ENCODE measurements around the gene ADAM12. TPM values are rescaled to one million over a fixed set of nuclear protein-coding genes. Genes with fewer than 3 reads are reported as not detected.

ADAM12 gene
- polyA plus RNA-seq, 1 of the 3 experiments (the other 2 are of a cell fraction): 25.0 TPM

DNA sequence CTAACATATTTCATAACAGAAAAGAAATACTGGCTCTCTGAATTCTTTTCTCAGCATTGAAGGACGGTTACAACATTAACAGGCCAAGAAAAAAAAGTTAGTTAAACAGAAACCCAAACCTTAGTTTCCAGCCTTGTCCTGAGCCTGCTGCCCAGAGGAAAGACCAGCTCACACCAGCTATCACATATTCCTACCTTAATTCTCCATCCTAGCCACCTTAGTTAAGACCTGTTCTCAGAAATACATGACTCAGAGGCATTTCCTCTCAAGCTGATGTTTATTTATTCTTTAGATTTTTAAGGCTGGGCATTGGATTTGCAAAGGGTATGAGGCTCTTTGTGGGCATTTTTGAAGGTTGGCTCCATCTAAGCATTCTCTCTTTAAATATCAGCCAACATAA lies 34.3 kb upstream of the ADAM12 start:
- H3K4me1 ChIP-seq (ENCODE audit: control insufficient read depth in 1 of 2, insufficient read depth in 2 of 2, low read depth in 1 of 2, low read length in 1 of 2): peaks cover 0 to 4% of the 10 kb centered on the region in 2 experiments; a peak in 2 of 4 replicates
- no peaks in the 10 kb centered on the region for H3K9me2 ChIP-seq
- no peak overlapping the region for H3K27ac ChIP-seq (ENCODE audit: low read depth in 2 of 2, low read length in 1 of 2)
- H4K20me1 ChIP-seq (ENCODE audit: insufficient read depth): no peaks in the 10 kb centered on the region
- H2AFZ ChIP-seq (ENCODE audit: low read depth): no peak overlapping the region
- no peak overlapping the region for H3K9ac ChIP-seq
- ChIA-PET POLR2A (no interaction called here), CTCF (interaction anchor here (1.7 kb wide), 1 partner anchor 35 kb away, joined by 4 read pairs; no protein-coding TSS in a partner anchor)
- no peaks in the 10 kb centered on the region for H3K36me3 ChIP-seq (replicated peaks in 1 of 2; ENCODE audit: control insufficient read depth in 1 of 2, insufficient read depth in 2 of 2, low read length in 1 of 2)
- no peaks in the 10 kb centered on the region for H3K9me3 ChIP-seq
- TF ChIP-seq FOSL2 (IDR thresholded peaks at IDR 0.05; ENCODE audit: borderline replicate concordance, low read depth): no peak
- no peak for TF ChIP-seq POLR2AphosphoS5 (IDR thresholded peaks at IDR 0.05; ENCODE audit: low read depth, low read length)
- no peak for TF ChIP-seq FOXM1 (IDR thresholded peaks at IDR 0.05; ENCODE audit: low read depth)
- no peak for TF ChIP-seq ELF1 (IDR thresholded peaks at IDR 0.05)
- no peak for TF ChIP-seq RCOR1 (IDR thresholded peaks at IDR 0.05; ENCODE audit: low read length)
- TF ChIP-seq FOXJ3 (CRISPR knock-in tag; IDR thresholded peaks at IDR 0.05): no peak
- TF ChIP-seq, protein P1, sequence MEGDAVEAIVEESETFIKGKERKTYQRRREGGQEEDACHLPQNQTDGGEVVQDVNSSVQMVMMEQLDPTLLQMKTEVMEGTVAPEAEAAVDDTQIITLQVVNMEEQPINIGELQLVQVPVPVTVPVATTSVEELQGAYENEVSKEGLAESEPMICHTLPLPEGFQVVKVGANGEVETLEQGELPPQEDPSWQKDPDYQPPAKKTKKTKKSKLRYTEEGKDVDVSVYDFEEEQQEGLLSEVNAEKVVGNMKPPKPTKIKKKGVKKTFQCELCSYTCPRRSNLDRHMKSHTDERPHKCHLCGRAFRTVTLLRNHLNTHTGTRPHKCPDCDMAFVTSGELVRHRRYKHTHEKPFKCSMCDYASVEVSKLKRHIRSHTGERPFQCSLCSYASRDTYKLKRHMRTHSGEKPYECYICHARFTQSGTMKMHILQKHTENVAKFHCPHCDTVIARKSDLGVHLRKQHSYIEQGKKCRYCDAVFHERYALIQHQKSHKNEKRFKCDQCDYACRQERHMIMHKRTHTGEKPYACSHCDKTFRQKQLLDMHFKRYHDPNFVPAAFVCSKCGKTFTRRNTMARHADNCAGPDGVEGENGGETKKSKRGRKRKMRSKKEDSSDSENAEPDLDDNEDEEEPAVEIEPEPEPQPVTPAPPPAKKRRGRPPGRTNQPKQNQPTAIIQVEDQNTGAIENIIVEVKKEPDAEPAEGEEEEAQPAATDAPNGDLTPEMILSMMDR (IDR thresholded peaks at IDR 0.05): no peak
- TF ChIP-seq, protein P2, sequence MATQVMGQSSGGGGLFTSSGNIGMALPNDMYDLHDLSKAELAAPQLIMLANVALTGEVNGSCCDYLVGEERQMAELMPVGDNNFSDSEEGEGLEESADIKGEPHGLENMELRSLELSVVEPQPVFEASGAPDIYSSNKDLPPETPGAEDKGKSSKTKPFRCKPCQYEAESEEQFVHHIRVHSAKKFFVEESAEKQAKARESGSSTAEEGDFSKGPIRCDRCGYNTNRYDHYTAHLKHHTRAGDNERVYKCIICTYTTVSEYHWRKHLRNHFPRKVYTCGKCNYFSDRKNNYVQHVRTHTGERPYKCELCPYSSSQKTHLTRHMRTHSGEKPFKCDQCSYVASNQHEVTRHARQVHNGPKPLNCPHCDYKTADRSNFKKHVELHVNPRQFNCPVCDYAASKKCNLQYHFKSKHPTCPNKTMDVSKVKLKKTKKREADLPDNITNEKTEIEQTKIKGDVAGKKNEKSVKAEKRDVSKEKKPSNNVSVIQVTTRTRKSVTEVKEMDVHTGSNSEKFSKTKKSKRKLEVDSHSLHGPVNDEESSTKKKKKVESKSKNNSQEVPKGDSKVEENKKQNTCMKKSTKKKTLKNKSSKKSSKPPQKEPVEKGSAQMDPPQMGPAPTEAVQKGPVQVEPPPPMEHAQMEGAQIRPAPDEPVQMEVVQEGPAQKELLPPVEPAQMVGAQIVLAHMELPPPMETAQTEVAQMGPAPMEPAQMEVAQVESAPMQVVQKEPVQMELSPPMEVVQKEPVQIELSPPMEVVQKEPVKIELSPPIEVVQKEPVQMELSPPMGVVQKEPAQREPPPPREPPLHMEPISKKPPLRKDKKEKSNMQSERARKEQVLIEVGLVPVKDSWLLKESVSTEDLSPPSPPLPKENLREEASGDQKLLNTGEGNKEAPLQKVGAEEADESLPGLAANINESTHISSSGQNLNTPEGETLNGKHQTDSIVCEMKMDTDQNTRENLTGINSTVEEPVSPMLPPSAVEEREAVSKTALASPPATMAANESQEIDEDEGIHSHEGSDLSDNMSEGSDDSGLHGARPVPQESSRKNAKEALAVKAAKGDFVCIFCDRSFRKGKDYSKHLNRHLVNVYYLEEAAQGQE (IDR thresholded peaks at IDR 0.05; ENCODE audit: low read depth, low read length): no peak
- TF ChIP-seq, protein P3, sequence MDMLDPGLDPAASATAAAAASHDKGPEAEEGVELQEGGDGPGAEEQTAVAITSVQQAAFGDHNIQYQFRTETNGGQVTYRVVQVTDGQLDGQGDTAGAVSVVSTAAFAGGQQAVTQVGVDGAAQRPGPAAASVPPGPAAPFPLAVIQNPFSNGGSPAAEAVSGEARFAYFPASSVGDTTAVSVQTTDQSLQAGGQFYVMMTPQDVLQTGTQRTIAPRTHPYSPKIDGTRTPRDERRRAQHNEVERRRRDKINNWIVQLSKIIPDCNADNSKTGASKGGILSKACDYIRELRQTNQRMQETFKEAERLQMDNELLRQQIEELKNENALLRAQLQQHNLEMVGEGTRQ (IDR thresholded peaks at IDR 0.05; ENCODE audit: borderline replicate concordance, low read depth, low read length): no peak
- TF ChIP-seq, protein P4, sequence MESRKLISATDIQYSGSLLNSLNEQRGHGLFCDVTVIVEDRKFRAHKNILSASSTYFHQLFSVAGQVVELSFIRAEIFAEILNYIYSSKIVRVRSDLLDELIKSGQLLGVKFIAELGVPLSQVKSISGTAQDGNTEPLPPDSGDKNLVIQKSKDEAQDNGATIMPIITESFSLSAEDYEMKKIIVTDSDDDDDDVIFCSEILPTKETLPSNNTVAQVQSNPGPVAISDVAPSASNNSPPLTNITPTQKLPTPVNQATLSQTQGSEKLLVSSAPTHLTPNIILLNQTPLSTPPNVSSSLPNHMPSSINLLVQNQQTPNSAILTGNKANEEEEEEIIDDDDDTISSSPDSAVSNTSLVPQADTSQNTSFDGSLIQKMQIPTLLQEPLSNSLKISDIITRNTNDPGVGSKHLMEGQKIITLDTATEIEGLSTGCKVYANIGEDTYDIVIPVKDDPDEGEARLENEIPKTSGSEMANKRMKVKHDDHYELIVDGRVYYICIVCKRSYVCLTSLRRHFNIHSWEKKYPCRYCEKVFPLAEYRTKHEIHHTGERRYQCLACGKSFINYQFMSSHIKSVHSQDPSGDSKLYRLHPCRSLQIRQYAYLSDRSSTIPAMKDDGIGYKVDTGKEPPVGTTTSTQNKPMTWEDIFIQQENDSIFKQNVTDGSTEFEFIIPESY (IDR thresholded peaks at IDR 0.05; ENCODE audit: borderline replicate concordance, low read depth): no peak
- TF ChIP-seq MXI1 (IDR thresholded peaks at IDR 0.05; ENCODE audit: low read depth, low read length): no peak
- no peak for TF ChIP-seq TEAD4 (IDR thresholded peaks at IDR 0.05; ENCODE audit: borderline replicate concordance, insufficient read depth)
- TF ChIP-seq MEF2A (IDR thresholded peaks at IDR 0.05; ENCODE audit: borderline replicate concordance, low read depth): no peak
- no peak for TF ChIP-seq RAD21 (IDR thresholded peaks at IDR 0.05; ENCODE audit: low read length)
- no peak for TF ChIP-seq CHD2 (IDR thresholded peaks at IDR 0.05; ENCODE audit: low read length, partially characterized antibody)
- TF ChIP-seq, protein P5, sequence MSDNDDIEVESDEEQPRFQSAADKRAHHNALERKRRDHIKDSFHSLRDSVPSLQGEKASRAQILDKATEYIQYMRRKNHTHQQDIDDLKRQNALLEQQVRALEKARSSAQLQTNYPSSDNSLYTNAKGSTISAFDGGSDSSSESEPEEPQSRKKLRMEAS (IDR thresholded peaks at IDR 0.05; ENCODE audit: low read depth): no peak
- no peak for TF ChIP-seq TAF1 (IDR thresholded peaks at IDR 0.05; ENCODE audit: borderline replicate concordance, low read depth, low read length)
- no peaks in the 10 kb centered on the region for H3F3A ChIP-seq (replicated peaks; ENCODE audit: insufficient read depth)
- H3K4me2 ChIP-seq: no peak overlapping the region
- H3K27me3 ChIP-seq (ENCODE audit: insufficient read depth): no peaks in the 10 kb centered on the region
- 58% methylated on average over 1 of the region's 1 CpG for WGBS (ENCODE audit: low lambda C conversion rate)
- H3K4me3 ChIP-seq (ENCODE audit: low read depth in 2 of 2, low read length in 1 of 2): no peak overlapping the region
- H3K79me2 ChIP-seq (ENCODE audit: insufficient read depth): no peaks in the 10 kb centered on the region
- no peak for DNase-seq

Data from SK-N-SH (cell line).